Activated naive CD4-positive, alpha-beta T cell treated with anti-CD3 and anti-CD28 coated beads, Interleukin-2, amount 50 U/mL, for 72 hours (primary cell): ENCODE results near the gene NBAS. TPM values are rescaled to one million over a fixed set of nuclear protein-coding genes. Genes with fewer than 3 reads are reported as not detected.
"Not testable (repeated sequence)": the region's sequence is repeated elsewhere in the genome, so short reads cannot be mapped to it uniquely, and the experiment has no call there.

ENCODE experiments used
- ATAC-seq, 2 donors: fragments of 150-1000 bp; cut with Tn5 transposase; 2 replicates each; pipeline ENCODE4 v1.10.0; 2021; ENCODE audit warnings: mild to moderate bottlenecking in 2 of 2, moderate library complexity in 2 of 2
- DNase-seq, 2 donors: peaks; one replicate each; pipeline ENCODE4 v3.0.0; 2021 to 2022; ENCODE audit warnings: low spot score in 2 of 2
- H3K27ac Mint-ChIP-seq, 2 donors: one replicate each; pipeline ENCODE4 v1.8.0; 2022; ENCODE audit warnings: mild to moderate bottlenecking in 2 of 2, mixed read lengths in 2 of 2
- H3K36me3 Mint-ChIP-seq, 2 donors: one replicate each; pipeline ENCODE4 v1.8.0; 2022; ENCODE audit warnings: mixed read lengths in 2 of 2
- H3K9me3 Mint-ChIP-seq, 2 donors: one replicate each; pipeline ENCODE4 v1.8.0; 2022; ENCODE audit warnings: mixed read lengths in 2 of 2
- total RNA-seq, 2 donors: library from RNA; stranded (reverse); gene quantifications; one replicate each; pipeline ENCODE4 v1.2.3, GENCODE V29; 2022

NBAS gene
- total RNA-seq, 2 donors from 2014 or later = 30.5 to 46.3 TPM

- Mint-ChIP-seq H3K27ac (no peak overlapping the region), H3K36me3 (no peaks in the 10 kb centered on the region), H3K9me3 (no peaks in the 10 kb centered on the region)
- DNase-seq (no peak), ATAC-seq (no peak)
Observed at GRCh38 chr2:15553519-15553918, 7.6 kb downstream of the NBAS start.

- H3K36me3 Mint-ChIP-seq = no peaks in the 10 kb centered on the region
- DNase-seq (no peak), ATAC-seq (no peak)
- H3K9me3 Mint-ChIP-seq = no peaks in the 10 kb centered on the region
- H3K27ac Mint-ChIP-seq = no peak overlapping the region
Observed at GRCh38 chr2:15548974-15549373, 12.2 kb downstream of the NBAS start.

- peaks cover 0 to 6% of the 10 kb centered on the region in 2 donors for H3K36me3 Mint-ChIP-seq
- DNase-seq (no peak), ATAC-seq (no peak)
- H3K9me3 Mint-ChIP-seq = no peaks in the 10 kb centered on the region
- H3K27ac Mint-ChIP-seq = no peak overlapping the region
Observed at GRCh38 chr2:15547115-15547876, 13.8 kb downstream of the NBAS start.

- ATAC-seq (no peak), DNase-seq (no peak)
- H3K36me3 Mint-ChIP-seq = peaks cover 0 to 6% of the 10 kb centered on the region in 2 donors
Observed at GRCh38 chr2:15546297-15547098, 14.6 kb downstream of the NBAS start.

GRCh38 chr2:15544227-15544626, 16.9 kb downstream of the NBAS start:
- H3K27ac Mint-ChIP-seq = no peak overlapping the region
- DNase-seq (no peak), ATAC-seq (no peak)

More at GRCh38 chr2:15546297-15547098, 14.6 kb downstream of the NBAS start:
- H3K9me3 Mint-ChIP-seq = no peaks in the 10 kb centered on the region
- H3K27ac Mint-ChIP-seq = no peak overlapping the region

GRCh38 chr2:15543541-15543940, 17.6 kb downstream of the NBAS start:
- no peak for DNase-seq
- no peaks in the 10 kb centered on the region for H3K9me3 Mint-ChIP-seq
- H3K36me3 Mint-ChIP-seq = peaks cover 0 to 6% of the 10 kb centered on the region in 2 donors
- no peak for ATAC-seq
- no peak overlapping the region for H3K27ac Mint-ChIP-seq

More at GRCh38 chr2:15544227-15544626, 16.9 kb downstream of the NBAS start:
- Mint-ChIP-seq H3K36me3 (peaks cover 0 to 6% of the 10 kb centered on the region in 2 donors), H3K9me3 (no peaks in the 10 kb centered on the region)

GRCh38 chr2:15543053-15543452, 18.1 kb downstream of the NBAS start:
- no peak overlapping the region for H3K27ac Mint-ChIP-seq
- ATAC-seq (no peak), DNase-seq (no peak)
- H3K36me3 Mint-ChIP-seq = peaks cover 0 to 6% of the 10 kb centered on the region in 2 donors
- no peaks in the 10 kb centered on the region for H3K9me3 Mint-ChIP-seq

GRCh38 chr2:15542269-15542668, 18.9 kb downstream of the NBAS start:
- H3K36me3 Mint-ChIP-seq, DNase-seq, H3K9me3 Mint-ChIP-seq, H3K27ac Mint-ChIP-seq, ATAC-seq: not testable (repeated sequence)

GRCh38 chr2:15540523-15540922, 20.6 kb downstream of the NBAS start:
- not testable (repeated sequence) for ATAC-seq, DNase-seq, H3K9me3 Mint-ChIP-seq, H3K36me3 Mint-ChIP-seq, H3K27ac Mint-ChIP-seq

- DNase-seq (no peak), ATAC-seq (no peak)
- Mint-ChIP-seq H3K9me3 (no peaks in the 10 kb centered on the region), H3K27ac (no peak overlapping the region), H3K36me3 (peaks cover 0 to 6% of the 10 kb centered on the region in 2 donors)
Observed at GRCh38 chr2:15539999-15540398, 21.1 kb downstream of the NBAS start.

- no peak for ATAC-seq
Observed at GRCh38 chr2:15538792-15539191, 22.3 kb downstream of the NBAS start.

GRCh38 chr2:15533860-15534480, 27.2 kb downstream of the NBAS start:
- ATAC-seq (no peak), DNase-seq (no peak)
- Mint-ChIP-seq H3K36me3 (peaks cover 0 to 8% of the 10 kb centered on the region in 2 donors), H3K9me3 (no peaks in the 10 kb centered on the region), H3K27ac (no peak overlapping the region)

More at GRCh38 chr2:15538792-15539191, 22.3 kb downstream of the NBAS start:
- Mint-ChIP-seq H3K36me3 (peaks cover 3 to 6% of the 10 kb centered on the region in 2 donors), H3K9me3 (no peaks in the 10 kb centered on the region), H3K27ac (no peak overlapping the region)
- no peak for DNase-seq

- ATAC-seq = no peak
- peaks cover 0 to 8% of the 10 kb centered on the region in 2 donors for H3K36me3 Mint-ChIP-seq
- H3K9me3 Mint-ChIP-seq = no peaks in the 10 kb centered on the region
Observed at GRCh38 chr2:15532996-15533395, 28.1 kb downstream of the NBAS start.

GRCh38 chr2:15531095-15531854, 29.9 kb downstream of the NBAS start:
- H3K9me3 Mint-ChIP-seq = no peaks in the 10 kb centered on the region
- no peak overlapping the region for H3K27ac Mint-ChIP-seq
- DNase-seq = no peak
- H3K36me3 Mint-ChIP-seq = peaks cover 0 to 8% of the 10 kb centered on the region in 2 donors
- ATAC-seq = no peak

More at GRCh38 chr2:15532996-15533395, 28.1 kb downstream of the NBAS start:
- H3K27ac Mint-ChIP-seq = no peak overlapping the region
- no peak for DNase-seq

- Mint-ChIP-seq H3K36me3 (peaks cover 0 to 20% of the 10 kb centered on the region in 2 donors), H3K9me3 (no peaks in the 10 kb centered on the region), H3K27ac (no peak overlapping the region)
- ATAC-seq = no peak
- no peak for DNase-seq
Observed at GRCh38 chr2:15527074-15527739, 33.9 kb downstream of the NBAS start.

GRCh38 chr2:15521641-15522181, 39.4 kb downstream of the NBAS start:
- peaks cover 0 to 20% of the 10 kb centered on the region in 2 donors for H3K36me3 Mint-ChIP-seq
- ATAC-seq = no peak
- no peaks in the 10 kb centered on the region for H3K9me3 Mint-ChIP-seq
- H3K27ac Mint-ChIP-seq = peak overlapping the region in 1 of 2 donors; percentile 75
- no peak for DNase-seq
